Stimulated activated naive B cell treated with anti-CD40 and anti-IgM and Interleukin-4, amounts not matched to agents 10 μg/mL and 1 μg/mL and 100 μg/mL, for 72 hours (primary cell): Measurements from ENCODE around the gene SYNRG.
A peak's percentile ranks its signal among the peaks of the same experiment; 100 is the strongest.
"Not testable (repeated sequence)": the region's sequence is repeated elsewhere in the genome, so short reads cannot be mapped to it uniquely, and the experiment has no call there.

Experiments used
- ATAC-seq, 2 donors: fragments of 150-1000 bp; cut with Tn5 transposase; replicated peaks; 2 replicates each; pipeline ENCODE4 v1.10.0; 2021; ENCODE audit warnings: moderate library complexity in 1 of 2
- DNase-seq: peaks from one replicate; pipeline ENCODE4 v3.0.0; 2021
- H3K27ac Mint-ChIP-seq: one replicate; pipeline ENCODE4 v1.8.0; 2022; ENCODE audit warnings: mild to moderate bottlenecking, mixed read lengths
- H3K27me3 Mint-ChIP-seq, 2 donors: one replicate each; pipeline ENCODE4 v1.8.0; 2022; ENCODE audit warnings: mixed read lengths in 2 of 2
- H3K36me3 Mint-ChIP-seq, 2 donors: one replicate each; pipeline ENCODE4 v1.8.0; 2022; ENCODE audit warnings: mixed read lengths in 2 of 2, mild to moderate bottlenecking in 1 of 2
- H3K4me1 Mint-ChIP-seq, 2 donors: one replicate each; pipeline ENCODE4 v1.8.0; 2022; ENCODE audit warnings: mixed read lengths in 2 of 2, mild to moderate bottlenecking in 1 of 2
- H3K4me3 Mint-ChIP-seq, 2 donors: one replicate each; pipeline ENCODE4 v1.8.0; 2022; ENCODE audit warnings: mild to moderate bottlenecking in 2 of 2, mixed read lengths in 2 of 2, moderate library complexity in 1 of 2
- H3K9me3 Mint-ChIP-seq, 2 donors: one replicate each; pipeline ENCODE4 v1.8.0; 2022; ENCODE audit warnings: mixed read lengths in 2 of 2, mild to moderate bottlenecking in 1 of 2

SYNRG gene

GRCh38 chr17:37610971-37611370 is 1.8 kb upstream of the SYNRG start:
- H3K36me3 Mint-ChIP-seq, result peaks cover 9 to 22% of the 10 kb centered on the region in 2 donors
- no peak overlapping the region for H3K27ac Mint-ChIP-seq
- no peaks in the 10 kb centered on the region for H3K9me3 Mint-ChIP-seq
- peaks cover 9 to 25% of the 10 kb centered on the region in 2 donors for H3K4me1 Mint-ChIP-seq
- DNase-seq, result no peak
- no peak overlapping the region for H3K4me3 Mint-ChIP-seq
- no peak for ATAC-seq
- H3K27me3 Mint-ChIP-seq, result no peaks in the 10 kb centered on the region

GRCh38 chr17:37610041-37610420 is 813 bp upstream of the SYNRG start:
- not testable (repeated sequence) for ATAC-seq

GRCh38 chr17:37608351-37609169 is 658 bp downstream of the SYNRG start:
- Mint-ChIP-seq H3K4me3 (peak overlapping the region; percentile 94 to 95), H3K9me3 (no peaks in the 10 kb centered on the region), H3K27ac (peak overlapping the region; percentile 98), H3K36me3 (peaks cover 15 to 25% of the 10 kb centered on the region in 2 donors), H3K4me1 (peaks cover 13 to 45% of the 10 kb centered on the region in 2 donors), H3K27me3 (no peaks in the 10 kb centered on the region)
- ATAC-seq (peak; percentile 27 to 34), DNase-seq (no peak)

More at GRCh38 chr17:37610041-37610420, 813 bp upstream of the SYNRG start:
- peak overlapping the region; percentile 94 to 95 for H3K4me3 Mint-ChIP-seq
- H3K9me3 Mint-ChIP-seq, H3K27me3 Mint-ChIP-seq, DNase-seq: not testable (repeated sequence)
- H3K4me1 Mint-ChIP-seq, result peaks cover 13 to 32% of the 10 kb centered on the region in 2 donors
- peaks cover 13 to 25% of the 10 kb centered on the region in 2 donors for H3K36me3 Mint-ChIP-seq
- peak overlapping the region; percentile 98 for H3K27ac Mint-ChIP-seq

GRCh38 chr17:37607637-37608331 is 1.4 kb downstream of the SYNRG start:
- peak overlapping the region; percentile 98 for H3K27ac Mint-ChIP-seq
- ATAC-seq (no peak), DNase-seq (peak; percentile 18)
- peak overlapping the region; percentile 94 to 95 for H3K4me3 Mint-ChIP-seq
- peaks cover 14 to 49% of the 10 kb centered on the region in 2 donors for H3K4me1 Mint-ChIP-seq
- no peaks in the 10 kb centered on the region for H3K27me3 Mint-ChIP-seq
- no peaks in the 10 kb centered on the region for H3K9me3 Mint-ChIP-seq
- peaks cover 14 to 24% of the 10 kb centered on the region in 2 donors for H3K36me3 Mint-ChIP-seq

GRCh38 chr17:37605813-37606505 is 3.3 kb downstream of the SYNRG start:
- no peaks in the 10 kb centered on the region for H3K9me3 Mint-ChIP-seq
- no peak for DNase-seq
- no peaks in the 10 kb centered on the region for H3K27me3 Mint-ChIP-seq
- peak overlapping the region; percentile 47 to 66 for H3K4me3 Mint-ChIP-seq
- H3K27ac Mint-ChIP-seq, result peak overlapping the region; percentile 53
- H3K36me3 Mint-ChIP-seq, result peaks cover 20 to 28% of the 10 kb centered on the region in 2 donors
- peak; percentile 27 to 38 for ATAC-seq
- peaks cover 17 to 56% of the 10 kb centered on the region in 2 donors for H3K4me1 Mint-ChIP-seq

- no peak for ATAC-seq
These were observed 4.1 kb downstream of the SYNRG start for GRCh38 chr17:37605081-37605480.

GRCh38 chr17:37604556-37604955 is 4.7 kb downstream of the SYNRG start:
- Mint-ChIP-seq H3K9me3 (no peaks in the 10 kb centered on the region), H3K4me1 (peaks cover 19 to 51% of the 10 kb centered on the region in 2 donors), H3K27ac (peak overlapping the region; percentile 59), H3K36me3 (peaks cover 20 to 31% of the 10 kb centered on the region in 2 donors), H3K4me3 (peak overlapping the region in 1 of 2 donors; percentile 14), H3K27me3 (no peaks in the 10 kb centered on the region)
- ATAC-seq (no peak), DNase-seq (no peak)

More at GRCh38 chr17:37605081-37605480, 4.1 kb downstream of the SYNRG start:
- no peak overlapping the region for H3K4me3 Mint-ChIP-seq
- peaks cover 20 to 31% of the 10 kb centered on the region in 2 donors for H3K36me3 Mint-ChIP-seq
- H3K4me1 Mint-ChIP-seq, result peaks cover 19 to 56% of the 10 kb centered on the region in 2 donors
- no peaks in the 10 kb centered on the region for H3K9me3 Mint-ChIP-seq
- no peak overlapping the region for H3K27ac Mint-ChIP-seq
- DNase-seq, result no peak
- no peaks in the 10 kb centered on the region for H3K27me3 Mint-ChIP-seq

GRCh38 chr17:37598145-37598544 is 11.1 kb downstream of the SYNRG start:
- Mint-ChIP-seq H3K9me3 (no peaks in the 10 kb centered on the region), H3K36me3 (peaks cover 36 to 40% of the 10 kb centered on the region in 2 donors), H3K27me3 (no peaks in the 10 kb centered on the region), H3K4me3 (no peak overlapping the region), H3K4me1 (peaks cover 8 to 20% of the 10 kb centered on the region in 2 donors), H3K27ac (no peak overlapping the region)
- ATAC-seq (no peak), DNase-seq (no peak)

- H3K4me1 Mint-ChIP-seq, result peaks cover 7 to 19% of the 10 kb centered on the region in 2 donors
- no peak for ATAC-seq
- H3K36me3 Mint-ChIP-seq, result peaks cover 34 to 35% of the 10 kb centered on the region in 2 donors
- H3K9me3 Mint-ChIP-seq, result no peaks in the 10 kb centered on the region
- DNase-seq, result no peak
- H3K4me3 Mint-ChIP-seq, result no peak overlapping the region
- H3K27ac Mint-ChIP-seq, result no peak overlapping the region
- no peaks in the 10 kb centered on the region for H3K27me3 Mint-ChIP-seq
These were observed 16.9 kb downstream of the SYNRG start for GRCh38 chr17:37592291-37592690.

- Mint-ChIP-seq H3K4me1 (peaks cover 2 to 8% of the 10 kb centered on the region in 2 donors), H3K4me3 (no peak overlapping the region), H3K36me3 (peaks cover 21 to 28% of the 10 kb centered on the region in 2 donors), H3K27ac (no peak overlapping the region), H3K9me3 (no peaks in the 10 kb centered on the region), H3K27me3 (no peaks in the 10 kb centered on the region)
- no peak for DNase-seq
- ATAC-seq, result no peak
These were observed 24.2 kb downstream of the SYNRG start for GRCh38 chr17:37585066-37585465.

GRCh38 chr17:37576281-37576680 is 32.9 kb downstream of the SYNRG start:
- H3K4me1 Mint-ChIP-seq, result peaks cover 0 to 3% of the 10 kb centered on the region in 2 donors
- DNase-seq (no peak), ATAC-seq (no peak)
- H3K9me3 Mint-ChIP-seq, result no peaks in the 10 kb centered on the region
- no peaks in the 10 kb centered on the region for H3K27me3 Mint-ChIP-seq
- no peak overlapping the region for H3K27ac Mint-ChIP-seq
- peaks cover 39 to 51% of the 10 kb centered on the region in 2 donors for H3K36me3 Mint-ChIP-seq
- H3K4me3 Mint-ChIP-seq, result no peak overlapping the region

GRCh38 chr17:37574427-37574826 is 34.8 kb downstream of the SYNRG start:
- Mint-ChIP-seq H3K27me3 (no peaks in the 10 kb centered on the region), H3K9me3 (no peaks in the 10 kb centered on the region), H3K36me3 (peaks cover 37 to 51% of the 10 kb centered on the region in 2 donors), H3K4me3 (no peak overlapping the region), H3K4me1 (peaks cover 0 to 3% of the 10 kb centered on the region in 2 donors), H3K27ac (no peak overlapping the region)
- ATAC-seq (no peak), DNase-seq (no peak)

- ATAC-seq (no peak), DNase-seq (no peak)
- Mint-ChIP-seq H3K4me1 (peaks cover 0 to 3% of the 10 kb centered on the region in 2 donors), H3K36me3 (peaks cover 47 to 51% of the 10 kb centered on the region in 2 donors), H3K9me3 (no peaks in the 10 kb centered on the region), H3K4me3 (no peak overlapping the region), H3K27me3 (no peaks in the 10 kb centered on the region), H3K27ac (no peak overlapping the region)
These were observed 37.5 kb downstream of the SYNRG start for GRCh38 chr17:37571674-37572073.

GRCh38 chr17:37570527-37571093 is 38.6 kb downstream of the SYNRG start:
- no peak overlapping the region for H3K4me3 Mint-ChIP-seq
- ATAC-seq (peak; percentile 54 to 61), DNase-seq (no peak)
- no peak overlapping the region for H3K27ac Mint-ChIP-seq
- H3K9me3 Mint-ChIP-seq, result no peaks in the 10 kb centered on the region
- H3K4me1 Mint-ChIP-seq, result peaks cover 0 to 3% of the 10 kb centered on the region in 2 donors
- H3K27me3 Mint-ChIP-seq, result no peaks in the 10 kb centered on the region
- H3K36me3 Mint-ChIP-seq, result peaks cover 49 to 52% of the 10 kb centered on the region in 2 donors
